Measurements from ENCODE around the gene USP21.

USP21 gene

DNA sequence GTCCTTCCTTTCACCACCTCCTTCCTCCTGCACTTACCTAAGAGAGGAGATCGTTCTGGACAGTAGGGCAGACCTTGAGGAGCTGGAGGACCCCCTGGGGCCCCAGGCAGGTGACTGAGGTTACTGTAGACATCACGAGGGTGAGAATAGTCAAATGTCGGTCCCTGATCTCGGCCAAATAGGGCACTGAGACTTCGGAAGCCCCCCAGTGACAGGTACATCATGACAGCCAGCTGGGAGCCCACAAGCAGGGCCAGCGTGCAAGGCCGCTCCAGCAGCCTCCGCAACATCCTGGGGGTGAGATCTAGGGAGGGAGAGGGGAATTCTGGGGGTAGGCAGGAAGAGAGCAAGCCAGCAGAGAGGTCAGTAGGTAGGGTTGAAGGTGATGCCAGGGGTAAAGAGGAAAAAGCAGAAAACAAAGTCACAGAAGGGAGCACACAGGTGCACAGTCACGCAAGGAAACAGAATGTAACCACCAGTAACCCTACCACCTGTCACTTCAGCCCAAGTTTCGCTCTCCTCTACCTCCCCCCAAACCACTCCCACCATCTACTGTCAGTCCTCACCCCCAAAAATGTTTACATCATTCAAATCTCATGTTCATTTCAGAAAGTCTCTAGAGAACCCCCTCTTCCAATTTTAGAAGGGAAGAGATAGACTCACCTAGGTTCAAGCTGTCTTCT lies 16.6 kb downstream of the USP21 start:
- Histone ChIP-seq H3K36me3 (ENCODE audit: control insufficient read depth, insufficient read depth, low read length) (no peaks in the 10 kb centered on the region), H3K9me3 (ENCODE audit: control insufficient read depth, low read length) (no peaks in the 10 kb centered on the region), H3K79me2 (peaks cover 4% of the 10 kb centered on the region), H3K4me1 (peaks cover 3% of the 10 kb centered on the region), H3K27ac (no peak overlapping the region), H3K4me3 (ENCODE audit: low read depth, low read length) (peak overlapping the region; percentile 98), H3K27me3 (ENCODE audit: control insufficient read depth, insufficient read depth, low read length) (no peaks in the 10 kb centered on the region), H2AFZ (no peak overlapping the region), H3K4me2 (ENCODE audit: low read length) (peak overlapping the region; percentile 100), H3K9ac (no peak overlapping the region)
- TF ChIP-seq, protein P1, sequence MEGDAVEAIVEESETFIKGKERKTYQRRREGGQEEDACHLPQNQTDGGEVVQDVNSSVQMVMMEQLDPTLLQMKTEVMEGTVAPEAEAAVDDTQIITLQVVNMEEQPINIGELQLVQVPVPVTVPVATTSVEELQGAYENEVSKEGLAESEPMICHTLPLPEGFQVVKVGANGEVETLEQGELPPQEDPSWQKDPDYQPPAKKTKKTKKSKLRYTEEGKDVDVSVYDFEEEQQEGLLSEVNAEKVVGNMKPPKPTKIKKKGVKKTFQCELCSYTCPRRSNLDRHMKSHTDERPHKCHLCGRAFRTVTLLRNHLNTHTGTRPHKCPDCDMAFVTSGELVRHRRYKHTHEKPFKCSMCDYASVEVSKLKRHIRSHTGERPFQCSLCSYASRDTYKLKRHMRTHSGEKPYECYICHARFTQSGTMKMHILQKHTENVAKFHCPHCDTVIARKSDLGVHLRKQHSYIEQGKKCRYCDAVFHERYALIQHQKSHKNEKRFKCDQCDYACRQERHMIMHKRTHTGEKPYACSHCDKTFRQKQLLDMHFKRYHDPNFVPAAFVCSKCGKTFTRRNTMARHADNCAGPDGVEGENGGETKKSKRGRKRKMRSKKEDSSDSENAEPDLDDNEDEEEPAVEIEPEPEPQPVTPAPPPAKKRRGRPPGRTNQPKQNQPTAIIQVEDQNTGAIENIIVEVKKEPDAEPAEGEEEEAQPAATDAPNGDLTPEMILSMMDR (IDR thresholded peaks at IDR 0.05) = no peak

DNA sequence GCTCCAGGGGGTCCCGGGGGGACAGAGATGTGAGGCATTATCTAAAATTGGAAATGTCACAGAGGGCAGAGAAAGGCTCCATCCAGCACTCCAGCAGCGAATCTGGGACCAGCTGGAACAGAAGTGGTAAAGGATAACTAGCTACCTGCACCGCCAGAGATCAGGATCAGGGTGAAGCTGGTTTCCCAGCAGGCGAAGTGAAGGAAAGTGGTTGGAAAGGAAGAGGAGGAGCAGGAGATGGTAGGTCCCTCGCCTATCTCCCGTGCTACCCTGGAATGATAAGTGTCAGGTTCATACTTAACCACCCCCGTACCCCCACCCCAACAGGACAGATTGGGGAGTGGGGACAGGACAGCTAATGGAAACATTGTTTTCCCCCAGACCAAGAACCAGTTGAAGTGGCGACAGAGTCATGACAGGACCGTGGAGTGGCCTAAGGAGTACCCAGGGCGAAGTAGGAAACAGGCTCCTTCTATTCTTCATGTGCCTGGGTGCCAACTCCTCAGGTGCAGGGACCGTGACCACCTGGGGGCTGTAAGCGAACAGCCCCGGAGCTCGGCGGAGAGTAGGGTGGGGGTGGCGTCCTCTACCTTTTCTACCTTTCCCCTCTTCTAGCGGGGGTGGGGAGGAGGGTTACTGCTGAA lies 17.3 kb downstream of the USP21 start:
- Histone ChIP-seq H3K4me3 (ENCODE audit: low read depth, low read length) (peak overlapping the region; percentile 98), H3K4me1 (peaks cover 3% of the 10 kb centered on the region), H3K4me2 (ENCODE audit: low read length) (peak overlapping the region; percentile 100), H3K27ac (peak overlapping the region; percentile 88), H3K9ac (peak overlapping the region; percentile 7), H3K27me3 (ENCODE audit: control insufficient read depth, insufficient read depth, low read length) (no peaks in the 10 kb centered on the region), H3K9me3 (ENCODE audit: control insufficient read depth, low read length) (no peaks in the 10 kb centered on the region), H2AFZ (peak overlapping the region; percentile 93), H3K36me3 (ENCODE audit: control insufficient read depth, insufficient read depth, low read length) (no peaks in the 10 kb centered on the region), H3K79me2 (peaks cover 4% of the 10 kb centered on the region)
- TF ChIP-seq, protein P1 (IDR thresholded peaks at IDR 0.05) = no peak

DNA sequence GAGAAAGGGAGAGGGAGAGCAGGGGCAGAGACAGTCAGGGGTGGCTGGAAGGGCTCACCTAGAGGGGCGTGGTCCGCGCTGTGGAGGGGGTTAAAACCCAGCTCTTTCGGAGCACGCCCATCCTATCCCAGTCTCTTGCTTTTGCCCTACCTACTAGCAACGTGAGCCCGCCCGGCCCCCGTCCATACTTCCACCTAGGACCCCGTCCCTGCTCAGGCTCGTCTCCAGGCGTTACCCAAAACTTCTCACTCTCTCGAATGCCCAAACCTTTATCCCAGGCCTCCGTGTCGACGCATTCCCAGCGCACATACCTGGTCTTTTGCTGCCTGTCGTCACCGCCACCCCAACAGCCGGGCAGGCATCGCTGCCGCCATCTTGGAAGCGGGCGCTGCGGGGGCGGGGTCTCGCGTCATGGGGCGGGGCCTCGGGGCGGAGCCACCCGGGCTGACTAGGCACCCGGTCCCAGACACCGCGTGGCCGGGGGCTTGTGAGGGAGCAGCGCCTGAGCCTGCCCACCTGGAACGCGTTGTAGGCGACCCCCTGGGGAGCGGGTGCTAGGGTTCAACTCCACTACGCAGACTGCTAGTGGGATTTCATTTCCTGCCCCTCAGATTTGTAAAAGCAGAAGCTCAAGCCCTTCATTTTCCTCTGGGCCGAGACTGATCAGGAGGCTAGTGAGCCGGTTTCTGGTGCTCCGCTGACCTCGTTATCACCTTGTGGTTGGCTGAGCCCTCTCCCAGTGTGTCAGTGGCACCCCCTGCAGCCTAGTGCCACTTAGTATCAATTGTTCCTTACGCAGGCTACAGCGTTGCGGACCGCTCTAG lies 18.0 kb downstream of the USP21 start, which contains the start of gene B4GALT3:
TSS of gene B4GALT3 (minus strand) at position 396 of the 824 bp plus-strand sequence. CDS start 1,447 bp downstream, outside the sequence.
- peak within 1 kb of the TSS; percentile 93 for H2AFZ ChIP-seq
- no peaks in the 10 kb centered on the region for H3K9me3 ChIP-seq (ENCODE audit: control insufficient read depth, low read length)
- H3K4me2 ChIP-seq (ENCODE audit: low read length) = peak within 1 kb of the TSS; percentile 100
- H3K9ac ChIP-seq = peak within 1 kb of the TSS; percentile 7
- no peaks in the 10 kb centered on the region for H3K36me3 ChIP-seq (ENCODE audit: control insufficient read depth, insufficient read depth, low read length)
- H3K4me1 ChIP-seq = peaks cover 3% of the 10 kb centered on the region
- H3K4me3 ChIP-seq (ENCODE audit: low read depth, low read length) = peak within 1 kb of the TSS; percentile 98
- peaks cover 4% of the 10 kb centered on the region for H3K79me2 ChIP-seq
- no peaks in the 10 kb centered on the region for H3K27me3 ChIP-seq (ENCODE audit: control insufficient read depth, insufficient read depth, low read length)
- H3K27ac ChIP-seq = peak within 1 kb of the TSS; percentile 88
- TF ChIP-seq, protein P1 (IDR thresholded peaks at IDR 0.05) = no peak

DNA sequence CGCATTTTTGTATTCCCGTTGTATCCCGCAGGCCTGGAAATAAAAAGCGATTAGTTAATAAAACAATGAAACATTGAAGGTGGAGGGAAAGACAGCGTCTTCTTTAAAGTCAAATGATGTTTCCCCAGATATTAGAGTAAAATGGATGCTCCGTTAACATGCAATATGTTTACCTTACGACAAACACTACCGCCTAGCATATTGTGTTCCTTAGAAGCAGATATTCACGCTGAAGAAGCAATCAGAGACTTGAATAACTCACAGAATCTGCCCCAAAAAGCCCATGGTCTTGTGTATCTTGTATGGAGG lies 18.6 kb downstream of the USP21 start:
- no peak overlapping the region for H3K9ac ChIP-seq
- H3K36me3 ChIP-seq (ENCODE audit: control insufficient read depth, insufficient read depth, low read length) = no peaks in the 10 kb centered on the region
- peak overlapping the region; percentile 98 for H3K4me3 ChIP-seq (ENCODE audit: low read depth, low read length)
- TF ChIP-seq, protein P1 (IDR thresholded peaks at IDR 0.05) = no peak
- H3K4me1 ChIP-seq = peaks cover 3% of the 10 kb centered on the region
- peak overlapping the region; percentile 93 for H2AFZ ChIP-seq
- no peaks in the 10 kb centered on the region for H3K27me3 ChIP-seq (ENCODE audit: control insufficient read depth, insufficient read depth, low read length)
- H3K27ac ChIP-seq = peak overlapping the region; percentile 88
- H3K9me3 ChIP-seq (ENCODE audit: control insufficient read depth, low read length) = no peaks in the 10 kb centered on the region
- peaks cover 4% of the 10 kb centered on the region for H3K79me2 ChIP-seq
- peak overlapping the region; percentile 100 for H3K4me2 ChIP-seq (ENCODE audit: low read length)

All from parathyroid adenoma (tissue), 2 donors.